Measurements from ENCODE around the gene IRF2BP1.
A peak's percentile ranks its signal among the peaks of the same experiment; 100 is the strongest.

Gene IRF2BP1

DNA sequence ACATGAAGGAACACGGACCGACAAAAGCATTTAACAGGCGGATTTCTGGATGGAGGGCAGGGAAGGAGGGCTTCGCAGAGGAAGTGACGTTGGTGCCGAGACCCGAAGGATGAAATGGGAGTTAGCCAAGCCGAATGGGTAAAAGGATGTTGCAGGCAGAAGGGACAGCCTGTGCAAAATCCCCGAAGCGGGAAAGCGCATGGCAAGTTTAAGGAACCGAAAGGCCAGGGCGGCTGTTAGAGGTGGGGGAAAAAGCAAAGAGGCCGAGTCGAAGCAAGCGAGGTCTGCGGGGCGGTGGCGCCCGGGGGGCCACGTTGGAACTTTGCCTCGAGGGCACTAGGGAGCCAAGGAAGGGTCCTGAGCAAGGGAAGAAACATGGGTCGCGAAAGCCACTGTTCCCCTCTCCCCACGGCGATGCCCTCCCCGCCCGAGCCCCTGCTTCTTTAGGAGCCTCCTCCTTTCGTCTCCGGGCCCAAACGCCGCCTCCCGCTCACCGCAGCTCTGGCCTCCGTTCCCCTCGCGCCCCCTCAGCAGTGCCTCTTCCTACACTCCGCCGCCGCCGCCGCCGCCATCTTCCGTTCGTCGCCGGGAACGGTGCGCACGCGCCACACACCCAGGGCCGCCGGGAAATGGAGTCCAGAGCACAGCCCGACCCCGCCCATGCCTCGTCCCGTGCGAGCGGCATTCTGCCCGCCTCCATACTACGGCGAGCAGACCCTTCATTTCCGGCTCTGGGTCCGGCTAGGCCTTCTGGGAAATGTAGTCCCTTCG is 23.2 kb downstream of the IRF2BP1 start, which contains the start of gene SYMPK:
TSS of gene SYMPK (minus strand) at position 584 of the 771 bp plus-strand sequence. CDS start 8,652 bp downstream, outside the sequence.
- DNase-seq (ENCODE audit: low read depth) = peak; percentile 96

DNA sequence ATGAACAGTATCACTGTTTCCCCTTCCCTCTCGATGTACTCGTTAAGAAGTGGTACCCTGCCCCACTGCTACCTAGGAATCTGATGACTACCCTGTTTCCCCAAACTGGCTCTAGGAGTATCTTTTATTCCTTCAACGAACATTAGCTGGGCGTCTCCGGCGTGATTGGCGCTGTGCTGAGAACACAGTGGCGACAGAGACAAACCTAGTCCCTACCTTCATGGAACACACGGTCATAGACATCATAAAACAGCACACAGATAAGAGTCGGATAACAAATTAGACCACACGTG is 23.7 kb downstream of the IRF2BP1 start:
- DNase-seq (ENCODE audit: low read depth) = no peak

DNA sequence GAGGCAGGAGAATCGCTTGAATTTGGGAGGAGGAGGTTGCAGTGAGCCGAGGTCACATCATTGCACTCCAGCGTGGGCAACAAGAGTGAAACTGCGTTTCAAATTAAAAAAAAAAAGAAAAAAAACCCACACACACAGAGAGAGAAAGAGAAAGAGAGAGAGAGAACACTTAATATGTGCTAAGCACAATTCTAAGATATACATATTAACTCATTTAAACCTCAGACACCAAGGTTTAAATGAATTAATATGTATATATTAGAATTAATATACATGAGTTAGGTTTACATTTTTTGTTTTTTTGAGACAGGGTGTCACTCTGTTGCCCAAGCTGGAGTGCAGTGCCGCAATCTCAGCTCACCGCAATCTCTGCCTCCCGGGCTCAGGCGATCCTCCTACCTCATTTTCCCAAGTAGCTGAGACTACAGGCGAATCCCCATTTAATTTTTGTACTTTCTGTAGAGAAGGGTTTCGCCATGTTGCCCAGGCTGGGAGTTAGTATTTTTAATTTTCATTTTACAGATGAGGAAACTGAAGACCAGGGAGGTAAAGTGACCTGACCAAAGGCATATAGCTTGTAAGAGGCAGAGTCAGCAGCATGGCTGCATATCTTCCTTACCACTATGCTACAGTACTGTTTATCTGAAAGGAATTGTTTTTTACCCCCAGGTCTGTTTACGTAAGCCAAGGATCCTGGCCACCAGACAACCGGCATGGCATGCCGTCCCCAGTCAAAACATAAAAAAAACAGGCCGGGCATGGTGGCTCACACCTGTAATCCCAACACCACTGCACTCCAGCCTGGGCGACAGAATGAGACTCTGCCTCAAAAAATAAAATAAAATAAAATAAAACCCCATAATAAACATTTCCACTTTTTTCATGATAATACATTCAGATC is 25.3 kb downstream of the IRF2BP1 start:
- DNase-seq (ENCODE audit: low read depth) = no peak

DNA sequence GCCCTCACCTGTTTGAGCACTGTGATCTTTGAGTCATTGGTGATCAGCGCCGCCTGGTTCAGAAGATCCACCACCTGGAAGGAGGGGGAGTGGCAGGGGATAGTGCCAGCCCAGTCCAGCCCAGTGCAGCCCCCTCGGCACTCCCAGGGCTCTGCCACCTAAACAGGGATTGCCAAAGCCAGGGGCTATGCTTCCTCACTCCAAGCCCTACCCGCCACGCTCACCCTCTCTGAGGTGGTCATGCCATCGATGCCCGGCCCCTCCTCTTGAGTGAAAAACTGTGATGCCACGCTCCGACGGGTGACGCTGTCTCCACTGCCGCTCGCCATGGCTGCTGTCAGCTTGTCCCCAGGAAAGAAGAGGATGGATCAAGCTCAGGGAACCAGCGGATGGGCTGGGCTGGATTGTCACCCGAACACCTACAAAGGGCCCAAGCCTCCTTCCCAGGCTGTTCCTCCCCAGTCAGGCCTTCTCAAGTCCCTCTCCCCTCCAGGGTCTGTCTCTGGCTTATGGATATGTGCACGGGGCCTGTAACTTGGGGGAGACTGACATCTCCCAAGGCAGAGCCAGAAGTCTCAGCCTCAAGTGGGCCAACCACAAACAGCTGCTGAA is 31.7 kb downstream of the IRF2BP1 start:
- no peak for DNase-seq (ENCODE audit: low read depth)

DNA sequence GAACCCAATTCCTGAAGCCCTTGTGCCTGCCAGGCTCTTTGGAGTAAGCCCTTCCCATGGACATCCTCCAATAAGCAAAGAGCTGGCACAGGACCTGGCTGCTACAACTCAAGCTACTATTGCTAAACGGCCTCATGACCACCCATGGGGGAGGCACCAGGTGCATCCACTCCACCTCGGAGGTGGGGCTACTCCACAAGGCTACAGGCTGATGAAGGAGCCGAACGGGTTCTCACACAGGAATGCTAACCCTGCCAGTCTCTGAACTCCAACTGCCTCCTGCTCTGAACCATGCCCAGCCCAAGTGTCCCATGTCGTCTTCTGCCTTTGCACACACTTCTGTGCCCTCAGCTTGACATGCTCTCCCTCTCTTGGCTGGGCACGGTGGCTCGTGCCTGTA is 33.0 kb downstream of the IRF2BP1 start:
- DNase-seq (ENCODE audit: low read depth) = no peak

DNA sequence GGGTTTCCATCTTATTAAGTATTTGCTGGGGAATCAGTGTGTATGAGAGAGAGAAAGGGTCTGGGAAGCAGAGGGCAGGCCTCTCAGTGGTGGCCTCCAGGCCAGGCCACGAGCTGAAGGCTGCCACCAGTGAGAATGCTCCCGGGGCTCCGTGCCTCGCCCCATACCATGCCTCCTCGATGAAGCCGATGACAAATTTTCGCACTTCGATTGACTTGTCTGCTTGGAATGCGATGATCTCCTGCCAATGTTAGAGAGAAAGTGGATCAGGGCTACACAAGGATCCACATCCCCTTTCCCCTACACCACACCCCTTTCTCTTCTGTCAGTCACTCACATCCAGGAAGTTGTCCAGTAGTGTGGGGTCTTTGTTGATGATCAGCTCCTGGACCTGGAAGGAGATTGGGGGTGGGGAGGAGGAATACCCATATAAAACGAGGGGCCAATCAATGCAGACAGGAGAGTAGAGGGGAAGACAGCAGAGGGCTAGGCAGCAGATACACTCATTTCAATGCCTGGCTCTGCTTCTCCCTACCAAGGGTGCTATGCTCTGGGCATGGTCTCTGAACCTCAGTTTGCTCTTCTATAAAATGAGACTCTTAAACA is 33.7 kb downstream of the IRF2BP1 start:
- no peak for DNase-seq (ENCODE audit: low read depth)

DNA sequence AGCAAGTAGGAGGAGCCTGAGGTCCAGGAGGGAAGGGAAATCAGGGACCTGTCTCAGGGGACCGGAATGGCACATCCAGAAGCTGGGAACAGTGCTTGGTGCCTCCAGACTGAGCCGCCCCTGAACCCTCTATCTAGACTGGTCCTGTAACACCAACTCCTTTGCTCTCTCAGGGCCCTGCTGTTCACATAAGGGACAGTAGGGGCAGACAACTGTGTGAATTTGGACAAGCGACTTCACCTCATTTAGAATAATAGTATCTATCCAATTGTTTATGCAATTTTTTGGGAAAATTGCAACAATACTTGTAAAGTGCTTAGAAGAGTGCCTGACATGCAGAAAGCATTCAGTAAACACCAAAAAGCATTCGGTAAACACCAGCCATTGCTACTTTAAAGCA is 37.0 kb downstream of the IRF2BP1 start:
- no peak for DNase-seq (ENCODE audit: low read depth)

DNA sequence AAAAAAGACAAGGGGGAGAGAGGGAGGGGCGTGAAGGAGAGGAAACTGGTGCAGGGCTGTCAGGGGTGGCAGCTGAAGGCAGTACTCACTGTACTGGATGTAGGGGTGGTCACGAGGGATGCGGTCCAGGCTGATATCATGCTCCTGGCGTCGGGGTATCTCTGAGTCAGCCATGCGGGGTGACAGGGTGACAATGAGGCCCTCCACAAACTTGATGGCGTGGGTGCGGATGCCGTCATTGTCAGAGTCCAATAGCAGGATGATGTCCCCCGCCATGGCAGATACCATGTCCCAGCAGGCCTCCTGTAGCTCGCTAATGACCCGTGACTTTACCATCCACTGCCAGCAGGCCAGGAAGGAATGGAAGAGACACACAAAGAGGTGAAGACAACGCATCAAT is 38.3 kb downstream of the IRF2BP1 start:
- no peak for DNase-seq (ENCODE audit: low read depth)

DNA sequence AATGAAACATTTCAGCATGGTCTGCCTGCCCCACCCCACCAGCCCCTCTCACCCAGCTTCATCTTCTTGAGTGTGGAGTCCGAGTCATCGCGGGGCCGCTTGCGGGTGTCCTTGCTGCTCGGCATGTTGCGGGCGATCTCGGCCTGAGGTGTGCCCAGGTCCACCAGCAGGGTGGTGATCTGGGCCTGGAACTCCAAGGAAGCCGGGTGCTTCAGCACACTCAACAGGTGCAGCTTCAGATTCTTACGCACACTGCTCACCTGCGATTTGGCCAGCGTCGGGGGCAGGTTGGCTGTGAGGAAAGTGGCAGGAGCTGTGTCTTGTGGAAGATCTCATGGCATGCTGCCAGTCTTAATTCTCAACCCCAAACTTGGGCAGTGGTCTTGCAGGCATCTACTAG is 43.7 kb downstream of the IRF2BP1 start:
- DNase-seq (ENCODE audit: low read depth) = no peak

DNA sequence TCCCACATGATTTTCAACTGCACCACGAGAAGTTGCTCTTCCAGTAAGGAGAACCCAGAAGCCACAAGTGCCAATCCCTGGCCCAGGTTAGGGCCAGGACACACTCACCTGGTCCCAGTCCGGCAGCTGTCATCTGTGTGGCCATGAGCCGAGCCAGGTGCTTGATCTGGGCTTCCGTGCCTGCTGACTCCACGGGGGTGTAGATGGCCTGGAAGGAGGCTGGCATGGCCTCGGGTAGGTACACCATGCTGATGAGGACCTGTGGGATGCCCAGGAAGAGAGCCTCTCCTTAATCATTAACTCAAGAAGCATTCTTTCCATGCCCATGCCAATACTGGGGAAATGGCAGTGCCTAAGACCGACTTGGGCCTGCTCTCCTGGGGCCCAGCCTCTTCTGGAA is 51.0 kb downstream of the IRF2BP1 start:
- no peak for DNase-seq (ENCODE audit: low read depth)

Measured in stimulated activated CD8-positive, alpha-beta memory T cell treated with anti-CD3 and anti-CD28 coated beads, Interleukin-12 subunit alpha, Interleukin-12 subunit beta, amount 100 ng/mL, for 4 hours (primary cell).